22Rv1 (cell line): ENCODE results near the gene FAM234B.
"Not testable (repeated sequence)": the region's sequence is repeated elsewhere in the genome, so short reads cannot be mapped to it uniquely, and the experiment has no call there.

Experiments
- H3K27ac ChIP-seq: fragments of 450-650 bp; 2 replicates; pipeline ENCODE4 v1.5.1; 2017
- ZFX ChIP-seq: fragments of 450-650 bp; IDR thresholded peaks from 2 replicates; pipeline ENCODE4 v1.6.1; 2017; ENCODE audit warnings: antibody characterized with exemption, borderline replicate concordance
- TF ChIP-seq, protein P1 (sequence below): fragments of 450-650 bp; IDR thresholded peaks from 2 replicates; pipeline ENCODE4 v1.5.1; 2017; ENCODE audit warnings: mild to moderate bottlenecking

The FAM234B gene

DNA sequence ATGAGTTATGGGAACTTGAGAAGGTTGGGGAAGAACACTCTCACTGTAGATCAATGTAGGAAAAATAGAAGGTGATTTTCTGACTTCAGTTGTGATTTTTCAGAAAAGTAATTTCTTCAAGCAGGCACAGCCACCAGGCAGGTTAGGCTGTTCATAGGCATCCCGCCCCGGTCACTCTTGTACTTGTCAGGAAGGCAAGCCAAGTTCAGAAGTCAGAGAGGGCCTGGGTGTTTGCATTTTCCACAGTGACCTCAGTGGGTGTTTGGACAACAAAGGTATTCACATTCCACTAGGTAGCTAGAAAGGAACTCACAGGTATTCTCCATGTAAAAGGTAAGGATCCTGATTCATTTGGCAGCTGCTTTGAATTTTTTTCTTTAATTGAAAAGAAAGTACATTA, 3.0 kb upstream of the FAM234B start:
- no peak overlapping the region for H3K27ac ChIP-seq
- TF ChIP-seq, protein P1, sequence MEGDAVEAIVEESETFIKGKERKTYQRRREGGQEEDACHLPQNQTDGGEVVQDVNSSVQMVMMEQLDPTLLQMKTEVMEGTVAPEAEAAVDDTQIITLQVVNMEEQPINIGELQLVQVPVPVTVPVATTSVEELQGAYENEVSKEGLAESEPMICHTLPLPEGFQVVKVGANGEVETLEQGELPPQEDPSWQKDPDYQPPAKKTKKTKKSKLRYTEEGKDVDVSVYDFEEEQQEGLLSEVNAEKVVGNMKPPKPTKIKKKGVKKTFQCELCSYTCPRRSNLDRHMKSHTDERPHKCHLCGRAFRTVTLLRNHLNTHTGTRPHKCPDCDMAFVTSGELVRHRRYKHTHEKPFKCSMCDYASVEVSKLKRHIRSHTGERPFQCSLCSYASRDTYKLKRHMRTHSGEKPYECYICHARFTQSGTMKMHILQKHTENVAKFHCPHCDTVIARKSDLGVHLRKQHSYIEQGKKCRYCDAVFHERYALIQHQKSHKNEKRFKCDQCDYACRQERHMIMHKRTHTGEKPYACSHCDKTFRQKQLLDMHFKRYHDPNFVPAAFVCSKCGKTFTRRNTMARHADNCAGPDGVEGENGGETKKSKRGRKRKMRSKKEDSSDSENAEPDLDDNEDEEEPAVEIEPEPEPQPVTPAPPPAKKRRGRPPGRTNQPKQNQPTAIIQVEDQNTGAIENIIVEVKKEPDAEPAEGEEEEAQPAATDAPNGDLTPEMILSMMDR = no peak
- no peak for TF ChIP-seq ZFX

DNA sequence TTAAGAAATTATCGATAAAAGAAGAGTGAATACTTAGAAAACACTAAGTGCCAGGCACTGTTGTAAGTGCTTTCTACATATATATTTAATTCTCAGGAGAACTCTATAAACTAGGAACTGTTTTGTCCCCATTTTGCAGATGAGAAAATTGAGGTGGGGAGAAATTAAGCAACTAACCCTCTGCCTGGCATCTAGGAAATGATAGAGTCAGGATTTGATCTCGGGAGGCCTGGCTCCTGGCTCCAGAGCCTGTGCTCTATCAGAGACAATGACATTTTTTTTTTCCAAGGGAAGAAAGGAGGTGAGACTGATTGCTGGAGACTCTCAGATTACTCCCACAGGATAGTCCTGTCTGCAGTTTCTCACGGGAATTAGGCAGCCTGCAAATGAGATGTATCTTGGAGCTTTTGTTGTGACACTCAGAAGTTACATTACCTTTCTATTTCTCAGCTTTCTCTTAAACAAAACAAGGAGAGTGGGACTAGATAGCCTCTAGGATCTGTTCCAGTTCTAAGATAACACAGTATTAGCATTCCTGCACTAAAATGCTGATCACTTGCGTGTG, 1.4 kb upstream of the FAM234B start:
- TF ChIP-seq, protein P1 = no peak
- no peak for TF ChIP-seq ZFX

DNA sequence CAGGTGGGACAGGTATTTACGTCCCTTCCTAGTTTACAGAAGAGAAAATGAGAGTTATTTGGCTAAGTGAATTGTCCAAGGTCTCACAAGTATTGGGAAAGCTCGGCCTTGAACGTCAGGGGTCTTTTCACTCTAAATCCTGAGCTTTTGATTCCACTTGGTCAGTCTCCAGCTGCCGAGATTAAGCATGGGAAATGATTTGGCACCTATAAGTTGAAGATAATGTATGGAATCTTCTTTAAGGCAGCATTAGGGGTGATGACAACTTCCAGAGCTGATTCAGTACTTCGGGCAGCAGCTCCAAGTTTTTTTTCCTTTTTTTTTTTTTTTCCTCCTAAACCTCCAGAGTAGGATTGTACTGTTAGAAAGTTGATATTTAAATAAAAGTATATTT, 722 bp downstream of the FAM234B start:
- TF ChIP-seq, protein P1 = no peak
- TF ChIP-seq ZFX = no peak
- H3K27ac ChIP-seq = peak overlapping the region; percentile 88

More for the DNA sequence above, 1.4 kb upstream of the FAM234B start:
- no peak overlapping the region for H3K27ac ChIP-seq

DNA sequence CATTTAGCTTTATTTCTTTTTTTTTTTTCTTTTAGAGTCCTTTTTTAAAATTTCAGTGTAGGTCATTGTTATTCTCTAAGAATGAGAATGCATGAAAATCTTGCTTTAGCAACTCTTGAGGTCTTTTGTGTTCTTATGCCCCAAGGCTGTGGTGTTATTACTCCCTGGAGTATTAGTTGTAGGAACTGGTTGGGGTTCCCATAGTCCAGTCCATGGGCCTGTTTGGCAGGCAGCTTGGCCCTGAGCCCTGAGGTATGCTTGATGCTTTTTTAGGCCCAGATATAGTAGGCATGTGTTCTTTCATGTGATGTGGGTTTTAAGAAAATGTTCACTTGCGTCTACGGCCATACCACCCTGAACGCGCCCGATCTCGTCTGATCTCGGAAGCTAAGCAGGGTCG, 1.6 kb downstream of the FAM234B start:
- H3K27ac ChIP-seq = peak overlapping the region; percentile 88
- TF ChIP-seq, protein P1 = no peak
- no peak for TF ChIP-seq ZFX

DNA sequence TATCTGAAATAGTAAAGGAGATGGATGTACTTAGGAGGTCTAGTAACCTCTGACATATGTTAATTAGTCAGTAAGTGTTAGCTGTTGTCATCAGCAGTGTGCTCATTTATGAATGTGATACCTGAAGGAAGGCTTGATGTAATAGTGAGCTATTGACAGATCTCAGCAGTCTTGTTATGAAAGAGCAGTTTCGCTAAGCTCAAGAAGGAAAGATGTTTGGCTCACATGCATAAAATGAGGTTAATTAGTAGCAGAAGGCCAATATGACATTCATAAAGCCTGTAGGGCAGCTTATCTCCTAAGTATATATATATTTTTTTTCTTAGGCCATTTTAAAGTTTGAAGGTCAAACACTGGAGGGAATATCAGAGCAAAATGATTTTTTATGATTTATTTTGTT, 2.8 kb downstream of the FAM234B start:
- peak overlapping the region; percentile 88 for H3K27ac ChIP-seq
- TF ChIP-seq, protein P1 = no peak
- no peak for TF ChIP-seq ZFX

DNA sequence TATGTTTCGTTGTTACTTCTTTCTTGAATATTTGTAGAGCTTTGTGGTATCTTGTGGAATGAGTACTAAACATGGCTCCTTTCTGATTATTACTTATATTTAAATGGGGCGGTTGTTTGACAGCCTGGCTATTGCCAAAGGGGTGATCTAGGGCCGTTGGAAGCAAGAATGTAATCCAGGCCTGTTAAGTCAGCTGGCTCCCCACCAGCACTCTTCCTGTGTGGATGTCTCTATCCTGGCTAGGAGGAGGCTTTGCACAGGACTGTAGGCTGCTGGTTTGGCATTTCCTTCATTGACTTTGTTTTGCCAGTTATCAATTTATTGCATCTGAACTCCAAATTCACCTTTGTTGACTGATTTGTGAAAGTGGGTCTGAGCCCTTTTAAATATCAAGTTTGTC, 5.6 kb downstream of the FAM234B start:
- TF ChIP-seq, protein P1 = no peak
- no peak for TF ChIP-seq ZFX

DNA sequence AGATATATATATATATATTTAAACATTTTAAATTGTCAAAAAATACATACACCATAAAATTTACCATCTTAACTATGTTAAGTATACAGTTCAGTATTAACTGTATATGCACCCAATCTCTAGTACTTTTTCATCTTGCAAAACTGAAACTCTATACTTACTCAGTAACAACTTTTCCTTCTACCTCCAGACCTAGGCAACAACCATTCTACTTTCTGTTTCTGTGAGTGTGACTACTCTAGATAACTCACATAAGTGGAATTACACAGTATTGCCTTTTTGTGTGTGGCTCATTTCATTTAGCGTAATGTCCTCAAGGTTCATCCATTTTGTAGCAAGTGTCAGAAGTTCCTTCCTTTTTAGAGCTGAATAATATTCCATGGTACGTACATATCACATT, 8.2 kb downstream of the FAM234B start:
- TF ChIP-seq, protein P1 = no peak
- no peak for TF ChIP-seq ZFX

More for the DNA sequence above, 5.6 kb downstream of the FAM234B start:
- peak overlapping the region; percentile 33 for H3K27ac ChIP-seq

DNA sequence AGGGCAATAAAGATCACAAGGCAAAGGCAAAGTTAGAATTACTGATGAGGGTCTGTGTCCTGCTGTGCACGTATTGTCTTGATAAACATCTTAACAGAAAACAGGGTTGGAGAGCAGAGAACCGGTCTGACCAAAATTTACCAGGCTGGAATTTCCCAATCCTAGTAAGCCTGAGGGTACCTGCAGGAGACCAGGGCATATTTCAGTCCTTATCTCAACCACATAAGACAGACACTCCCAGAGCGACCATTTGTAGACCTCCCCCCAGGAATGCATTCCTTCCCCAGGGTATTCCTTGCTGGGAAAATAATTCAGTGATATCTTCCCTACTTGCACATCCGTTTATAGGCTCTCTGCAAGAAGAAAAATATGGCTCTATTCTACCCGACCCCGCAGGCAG, 9.4 kb downstream of the FAM234B start:
- H3K27ac ChIP-seq = not testable (repeated sequence)

More for the DNA sequence above, 8.2 kb downstream of the FAM234B start:
- H3K27ac ChIP-seq = no peak overlapping the region
